Measurements from ENCODE around the gene WBP2.

The WBP2 gene

DNA sequence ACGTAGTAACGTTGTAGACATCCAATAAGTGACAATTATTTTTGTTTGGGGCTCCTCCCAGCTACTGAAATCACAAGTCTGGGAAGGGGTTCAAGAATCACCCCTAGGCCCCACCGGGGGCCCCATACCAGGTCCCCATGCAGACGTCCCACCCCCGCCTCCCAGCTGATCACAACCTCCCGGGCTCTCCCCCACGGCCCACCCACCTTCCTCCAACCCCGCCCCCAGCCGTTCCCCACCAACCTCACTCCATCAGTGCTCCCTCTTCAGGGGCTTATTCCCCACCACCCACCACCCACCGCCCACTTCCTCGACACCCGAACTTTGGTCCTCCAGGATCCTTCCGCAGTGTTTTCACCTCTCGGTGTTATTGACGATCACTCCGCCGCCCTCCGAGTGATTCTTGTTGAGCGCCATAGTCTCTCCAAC is 240 bp downstream of the WBP2 start (continued):
- TF ChIP-seq, protein P1, sequence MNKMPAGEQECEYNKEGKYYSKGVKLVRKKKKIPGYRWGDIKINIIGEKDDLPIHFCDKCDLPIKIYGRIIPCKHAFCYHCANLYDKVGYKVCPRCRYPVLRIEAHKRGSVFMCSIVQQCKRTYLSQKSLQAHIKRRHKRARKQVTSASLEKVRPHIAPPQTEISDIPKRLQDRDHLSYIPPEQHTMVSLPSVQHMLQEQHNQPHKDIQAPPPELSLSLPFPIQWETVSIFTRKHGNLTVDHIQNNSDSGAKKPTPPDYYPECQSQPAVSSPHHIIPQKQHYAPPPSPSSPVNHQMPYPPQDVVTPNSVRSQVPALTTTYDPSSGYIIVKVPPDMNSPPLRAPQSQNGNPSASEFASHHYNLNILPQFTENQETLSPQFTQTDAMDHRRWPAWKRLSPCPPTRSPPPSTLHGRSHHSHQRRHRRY (tag by site-specific recombination; IDR thresholded peaks at IDR 0.05) = no peak
- TF ChIP-seq ZNF121 (tag by site-specific recombination; IDR thresholded peaks at IDR 0.05) = no peak
- TF ChIP-seq, protein P2, sequence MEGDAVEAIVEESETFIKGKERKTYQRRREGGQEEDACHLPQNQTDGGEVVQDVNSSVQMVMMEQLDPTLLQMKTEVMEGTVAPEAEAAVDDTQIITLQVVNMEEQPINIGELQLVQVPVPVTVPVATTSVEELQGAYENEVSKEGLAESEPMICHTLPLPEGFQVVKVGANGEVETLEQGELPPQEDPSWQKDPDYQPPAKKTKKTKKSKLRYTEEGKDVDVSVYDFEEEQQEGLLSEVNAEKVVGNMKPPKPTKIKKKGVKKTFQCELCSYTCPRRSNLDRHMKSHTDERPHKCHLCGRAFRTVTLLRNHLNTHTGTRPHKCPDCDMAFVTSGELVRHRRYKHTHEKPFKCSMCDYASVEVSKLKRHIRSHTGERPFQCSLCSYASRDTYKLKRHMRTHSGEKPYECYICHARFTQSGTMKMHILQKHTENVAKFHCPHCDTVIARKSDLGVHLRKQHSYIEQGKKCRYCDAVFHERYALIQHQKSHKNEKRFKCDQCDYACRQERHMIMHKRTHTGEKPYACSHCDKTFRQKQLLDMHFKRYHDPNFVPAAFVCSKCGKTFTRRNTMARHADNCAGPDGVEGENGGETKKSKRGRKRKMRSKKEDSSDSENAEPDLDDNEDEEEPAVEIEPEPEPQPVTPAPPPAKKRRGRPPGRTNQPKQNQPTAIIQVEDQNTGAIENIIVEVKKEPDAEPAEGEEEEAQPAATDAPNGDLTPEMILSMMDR (tag by site-specific recombination; IDR thresholded peaks at IDR 0.05) = peak; percentile 14; the same call in 1 of the 2 replicates
- no peak for TF ChIP-seq YY2 (tag by site-specific recombination; IDR thresholded peaks at IDR 0.05)
- TF ChIP-seq ZNF214 (tag by site-specific recombination; IDR thresholded peaks at IDR 0.05; ENCODE audit: borderline replicate concordance) = no peak
- TF ChIP-seq ZNF404 (tag by site-specific recombination; IDR thresholded peaks at IDR 0.05) = no peak
- TF ChIP-seq, protein P3, sequence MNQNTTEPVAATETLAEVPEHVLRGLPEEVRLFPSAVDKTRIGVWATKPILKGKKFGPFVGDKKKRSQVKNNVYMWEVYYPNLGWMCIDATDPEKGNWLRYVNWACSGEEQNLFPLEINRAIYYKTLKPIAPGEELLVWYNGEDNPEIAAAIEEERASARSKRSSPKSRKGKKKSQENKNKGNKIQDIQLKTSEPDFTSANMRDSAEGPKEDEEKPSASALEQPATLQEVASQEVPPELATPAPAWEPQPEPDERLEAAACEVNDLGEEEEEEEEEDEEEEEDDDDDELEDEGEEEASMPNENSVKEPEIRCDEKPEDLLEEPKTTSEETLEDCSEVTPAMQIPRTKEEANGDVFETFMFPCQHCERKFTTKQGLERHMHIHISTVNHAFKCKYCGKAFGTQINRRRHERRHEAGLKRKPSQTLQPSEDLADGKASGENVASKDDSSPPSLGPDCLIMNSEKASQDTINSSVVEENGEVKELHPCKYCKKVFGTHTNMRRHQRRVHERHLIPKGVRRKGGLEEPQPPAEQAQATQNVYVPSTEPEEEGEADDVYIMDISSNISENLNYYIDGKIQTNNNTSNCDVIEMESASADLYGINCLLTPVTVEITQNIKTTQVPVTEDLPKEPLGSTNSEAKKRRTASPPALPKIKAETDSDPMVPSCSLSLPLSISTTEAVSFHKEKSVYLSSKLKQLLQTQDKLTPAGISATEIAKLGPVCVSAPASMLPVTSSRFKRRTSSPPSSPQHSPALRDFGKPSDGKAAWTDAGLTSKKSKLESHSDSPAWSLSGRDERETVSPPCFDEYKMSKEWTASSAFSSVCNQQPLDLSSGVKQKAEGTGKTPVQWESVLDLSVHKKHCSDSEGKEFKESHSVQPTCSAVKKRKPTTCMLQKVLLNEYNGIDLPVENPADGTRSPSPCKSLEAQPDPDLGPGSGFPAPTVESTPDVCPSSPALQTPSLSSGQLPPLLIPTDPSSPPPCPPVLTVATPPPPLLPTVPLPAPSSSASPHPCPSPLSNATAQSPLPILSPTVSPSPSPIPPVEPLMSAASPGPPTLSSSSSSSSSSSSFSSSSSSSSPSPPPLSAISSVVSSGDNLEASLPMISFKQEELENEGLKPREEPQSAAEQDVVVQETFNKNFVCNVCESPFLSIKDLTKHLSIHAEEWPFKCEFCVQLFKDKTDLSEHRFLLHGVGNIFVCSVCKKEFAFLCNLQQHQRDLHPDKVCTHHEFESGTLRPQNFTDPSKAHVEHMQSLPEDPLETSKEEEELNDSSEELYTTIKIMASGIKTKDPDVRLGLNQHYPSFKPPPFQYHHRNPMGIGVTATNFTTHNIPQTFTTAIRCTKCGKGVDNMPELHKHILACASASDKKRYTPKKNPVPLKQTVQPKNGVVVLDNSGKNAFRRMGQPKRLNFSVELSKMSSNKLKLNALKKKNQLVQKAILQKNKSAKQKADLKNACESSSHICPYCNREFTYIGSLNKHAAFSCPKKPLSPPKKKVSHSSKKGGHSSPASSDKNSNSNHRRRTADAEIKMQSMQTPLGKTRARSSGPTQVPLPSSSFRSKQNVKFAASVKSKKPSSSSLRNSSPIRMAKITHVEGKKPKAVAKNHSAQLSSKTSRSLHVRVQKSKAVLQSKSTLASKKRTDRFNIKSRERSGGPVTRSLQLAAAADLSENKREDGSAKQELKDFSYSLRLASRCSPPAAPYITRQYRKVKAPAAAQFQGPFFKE (tag by site-specific recombination; IDR thresholded peaks at IDR 0.05; ENCODE audit: borderline replicate concordance) = no peak
- TF ChIP-seq KLF16 (tag by site-specific recombination; IDR thresholded peaks at IDR 0.05) = peak; percentile 26; the same call in 1 of the 2 replicates
- no peak for TF ChIP-seq ZSCAN18 (tag by site-specific recombination; IDR thresholded peaks at IDR 0.05)
- TF ChIP-seq ZNF302 (tag by site-specific recombination; IDR thresholded peaks at IDR 0.05; ENCODE audit: low read depth) = no peak
- no peak for TF ChIP-seq ZNF140 (tag by site-specific recombination; IDR thresholded peaks at IDR 0.05)
- no peak for TF ChIP-seq ZNF791 (tag by site-specific recombination; IDR thresholded peaks at IDR 0.05)
- no peak for TF ChIP-seq SETDB1 (IDR thresholded peaks at IDR 0.05; ENCODE audit: insufficient read length, low read length)
- peak; percentile 63 for TF ChIP-seq GLIS1 (tag by site-specific recombination; IDR thresholded peaks at IDR 0.05)
- no peak for TF ChIP-seq ZNF777 (tag by site-specific recombination; IDR thresholded peaks at IDR 0.05; ENCODE audit: borderline replicate concordance)
- TF ChIP-seq ZNF391 (tag by site-specific recombination; IDR thresholded peaks at IDR 0.05; ENCODE audit: borderline replicate concordance, low read depth) = no peak
- TF ChIP-seq, protein P4, sequence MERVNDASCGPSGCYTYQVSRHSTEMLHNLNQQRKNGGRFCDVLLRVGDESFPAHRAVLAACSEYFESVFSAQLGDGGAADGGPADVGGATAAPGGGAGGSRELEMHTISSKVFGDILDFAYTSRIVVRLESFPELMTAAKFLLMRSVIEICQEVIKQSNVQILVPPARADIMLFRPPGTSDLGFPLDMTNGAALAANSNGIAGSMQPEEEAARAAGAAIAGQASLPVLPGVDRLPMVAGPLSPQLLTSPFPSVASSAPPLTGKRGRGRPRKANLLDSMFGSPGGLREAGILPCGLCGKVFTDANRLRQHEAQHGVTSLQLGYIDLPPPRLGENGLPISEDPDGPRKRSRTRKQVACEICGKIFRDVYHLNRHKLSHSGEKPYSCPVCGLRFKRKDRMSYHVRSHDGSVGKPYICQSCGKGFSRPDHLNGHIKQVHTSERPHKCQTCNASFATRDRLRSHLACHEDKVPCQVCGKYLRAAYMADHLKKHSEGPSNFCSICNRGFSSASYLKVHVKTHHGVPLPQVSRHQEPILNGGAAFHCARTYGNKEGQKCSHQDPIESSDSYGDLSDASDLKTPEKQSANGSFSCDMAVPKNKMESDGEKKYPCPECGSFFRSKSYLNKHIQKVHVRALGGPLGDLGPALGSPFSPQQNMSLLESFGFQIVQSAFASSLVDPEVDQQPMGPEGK (tag by site-specific recombination; IDR thresholded peaks at IDR 0.05) = peak; percentile 50
- TF ChIP-seq ZNF670 (tag by site-specific recombination; IDR thresholded peaks at IDR 0.05; ENCODE audit: low read depth) = no peak
- no peak for TF ChIP-seq ZNF664 (tag by site-specific recombination; IDR thresholded peaks at IDR 0.05)
- TF ChIP-seq ZFHX2 (tag by site-specific recombination; conservative IDR thresholded peaks at IDR 0.05) = peak; percentile 73; the same call in 1 of the 2 replicates
- TF ChIP-seq ZNF335 (tag by site-specific recombination; conservative IDR thresholded peaks at IDR 0.05) = peak; percentile 41
- no peak for TF ChIP-seq ZNF785 (tag by site-specific recombination; IDR thresholded peaks at IDR 0.05)
- TF ChIP-seq ZNF423 (tag by site-specific recombination; IDR thresholded peaks at IDR 0.05) = no peak

Data from HEK293 (cell line).